AG10803 (cell line): ENCODE data around the gene C18orf54.
A peak's percentile ranks its signal among the peaks of the same experiment; 100 is the strongest.

Experiments
- DNase-seq: peaks from one replicate; pipeline ENCODE4 v3.0.0; 2010; ENCODE audit warnings: low read depth
- H3K4me3 ChIP-seq: 2 replicates; pipeline ENCODE4 v1.5.1; 2011; ENCODE audit warnings: mild to moderate bottlenecking, low read length, control low read depth
- CTCF ChIP-seq: conservative IDR thresholded peaks from 2 replicates; pipeline ENCODE4 v1.5.1; 2011; ENCODE audit warnings: mild to moderate bottlenecking, low read length, control low read depth, inconsistent platforms

C18orf54 gene

GRCh38 chr18:54387631-54388030 lies 29.9 kb downstream of the C18orf54 start:
- no peak overlapping the region for H3K4me3 ChIP-seq
- TF ChIP-seq CTCF: no peak
- DNase-seq: no peak

GRCh38 chr18:54388203-54389142 lies 30.8 kb downstream of the C18orf54 start:
- DNase-seq: peak; percentile 85
- no peak for TF ChIP-seq CTCF
- no peak overlapping the region for H3K4me3 ChIP-seq

GRCh38 chr18:54389143-54389505 lies 31.4 kb downstream of the C18orf54 start:
- no peak for DNase-seq
- no peak overlapping the region for H3K4me3 ChIP-seq
- TF ChIP-seq CTCF: no peak

GRCh38 chr18:54390838-54391237 lies 33.1 kb downstream of the C18orf54 start:
- no peak overlapping the region for H3K4me3 ChIP-seq
- no peak for TF ChIP-seq CTCF
- DNase-seq: no peak

GRCh38 chr18:54392543-54393023 lies 34.9 kb downstream of the C18orf54 start:
- peak; percentile 64 for DNase-seq
- no peak overlapping the region for H3K4me3 ChIP-seq
- peak; percentile 77 for TF ChIP-seq CTCF

- TF ChIP-seq CTCF: no peak
- H3K4me3 ChIP-seq: no peak overlapping the region
- DNase-seq: no peak
These were observed 36.1 kb downstream of the C18orf54 start for GRCh38 chr18:54393648-54394294.
